NCI-H82 treated with DMSO at 0.1 percent for 48 hours (cell line): ENCODE measurements around the gene NSL1.
A peak's percentile ranks its signal among the peaks of the same experiment; 100 is the strongest.
"Not testable (repeated sequence)": the region's sequence is repeated elsewhere in the genome, so short reads cannot be mapped to it uniquely, and the experiment has no call there.

Experiments used
- DNase-seq: peaks from one replicate; lab custom pipeline; 2025; ENCODE audit not compliant: unreplicated experiment; lab: John Stamatoyannopoulos, UW

NSL1 gene

GRCh38 chr1:212783976-212784375 is 7.6 kb downstream of the NSL1 start:
- no peak for DNase-seq

GRCh38 chr1:212782422-212783154 is 9.0 kb downstream of the NSL1 start:
- peak; percentile 19 for DNase-seq

GRCh38 chr1:212781225-212781624 is 10.4 kb downstream of the NSL1 start:
- no peak for DNase-seq

GRCh38 chr1:212780759-212781158 is 10.8 kb downstream of the NSL1 start:
- DNase-seq: no peak

GRCh38 chr1:212779086-212779485 is 12.5 kb downstream of the NSL1 start:
- not testable (repeated sequence) for DNase-seq

- no peak for DNase-seq
Measured at GRCh38 chr1:212777151-212777550, 14.4 kb downstream of the NSL1 start.

GRCh38 chr1:212775241-212775640 is 16.3 kb downstream of the NSL1 start:
- no peak for DNase-seq

- DNase-seq: no peak
Measured at GRCh38 chr1:212774584-212774983, 17.0 kb downstream of the NSL1 start.

GRCh38 chr1:212773011-212773410 is 18.6 kb downstream of the NSL1 start:
- no peak for DNase-seq

- no peak for DNase-seq
Measured at GRCh38 chr1:212771341-212771740, 20.2 kb downstream of the NSL1 start.

GRCh38 chr1:212769459-212770167 is 22.0 kb downstream of the NSL1 start:
- no peak for DNase-seq

GRCh38 chr1:212766825-212767224 is 24.8 kb downstream of the NSL1 start:
- DNase-seq: not testable (repeated sequence)

- not testable (repeated sequence) for DNase-seq
Measured at GRCh38 chr1:212764718-212765281, 26.8 kb downstream of the NSL1 start.

GRCh38 chr1:212762839-212763238 is 28.7 kb downstream of the NSL1 start:
- no peak for DNase-seq

GRCh38 chr1:212762234-212762633 is 29.3 kb downstream of the NSL1 start:
- DNase-seq: no peak

GRCh38 chr1:212760126-212760823 is 31.3 kb downstream of the NSL1 start:
- DNase-seq: no peak

GRCh38 chr1:212759683-212760082 is 31.9 kb downstream of the NSL1 start:
- no peak for DNase-seq

GRCh38 chr1:212754680-212755079 is 36.9 kb downstream of the NSL1 start:
- no peak for DNase-seq

GRCh38 chr1:212754193-212754592 is 37.4 kb downstream of the NSL1 start:
- no peak for DNase-seq

GRCh38 chr1:212753749-212754148 is 37.8 kb downstream of the NSL1 start:
- no peak for DNase-seq

- DNase-seq: no peak
Measured at GRCh38 chr1:212752934-212753497, 38.6 kb downstream of the NSL1 start.
